ENCODE measurements around the gene TSPAN9. TPM values are rescaled to one million over a fixed set of nuclear protein-coding genes. Genes with fewer than 3 reads are reported as not detected.

TSPAN9 gene
- polyA plus RNA-seq, 1 of the 3 experiments (the other 2 are of a cell fraction): 34.9 TPM

GRCh38 chr12:3099146-3099545 is 22.0 kb downstream of the TSPAN9 start:
- no peak overlapping the region for H3K9ac ChIP-seq
- H3K4me3 ChIP-seq (ENCODE audit: low read depth in 2 of 2, low read length in 1 of 2): no peak overlapping the region
- H3K9me3 ChIP-seq: no peaks in the 10 kb centered on the region
- TF ChIP-seq TCF12 (IDR thresholded peaks at IDR 0.05) (no peak), IRF3 (IDR thresholded peaks at IDR 0.05; ENCODE audit: low read depth, low read length) (no peak), GABPA (IDR thresholded peaks at IDR 0.05; ENCODE audit: low read depth) (no peak), NRF1 (IDR thresholded peaks at IDR 0.05; ENCODE audit: low read depth, low read length) (no peak), REST (IDR thresholded peaks at IDR 0.05; ENCODE audit: low read depth, low read length) (no peak), ELF1 (IDR thresholded peaks at IDR 0.05) (no peak), SIN3A (IDR thresholded peaks at IDR 0.05; ENCODE audit: borderline replicate concordance, low read depth, low read length) (no peak), TAF1 (IDR thresholded peaks at IDR 0.05; ENCODE audit: borderline replicate concordance, low read depth, low read length) (no peak), CHD2 (IDR thresholded peaks at IDR 0.05; ENCODE audit: low read length, partially characterized antibody) (no peak), ZBTB33 (IDR thresholded peaks at IDR 0.05; ENCODE audit: borderline replicate concordance, low read depth) (no peak), FOXM1 (IDR thresholded peaks at IDR 0.05; ENCODE audit: low read depth) (no peak), RXRA (IDR thresholded peaks at IDR 0.05; ENCODE audit: borderline replicate concordance, low read depth) (no peak), GATA2 (CRISPR knock-in tag; IDR thresholded peaks at IDR 0.05) (no peak), TEAD4 (IDR thresholded peaks at IDR 0.05; ENCODE audit: borderline replicate concordance, insufficient read depth) (no peak), USF2 (IDR thresholded peaks at IDR 0.05; ENCODE audit: borderline replicate concordance, low read depth, low read length) (no peak), SMC3 (IDR thresholded peaks at IDR 0.05; ENCODE audit: low read depth, low read length) (no peak)
- ChIA-PET POLR2A (no interaction called here), CTCF (interaction anchor here (1.5 kb wide), 1 partner anchor 36 kb away, joined by 4 read pairs; no protein-coding TSS in a partner anchor)
- H3K4me1 ChIP-seq (ENCODE audit: control insufficient read depth in 1 of 2, insufficient read depth in 2 of 2, low read depth in 1 of 2, low read length in 1 of 2): peaks cover 9 to 34% of the 10 kb centered on the region in 2 experiments
- H3F3A ChIP-seq (replicated peaks; ENCODE audit: insufficient read depth): no peaks in the 10 kb centered on the region
- no peak overlapping the region for H3K4me2 ChIP-seq
- 92% methylated on average over 3 of the region's 3 CpGs for WGBS (ENCODE audit: low lambda C conversion rate)
- peaks cover 6% of the 10 kb centered on the region for H3K79me2 ChIP-seq (ENCODE audit: insufficient read depth)
- no peaks in the 10 kb centered on the region for H3K36me3 ChIP-seq (replicated peaks in 1 of 2; ENCODE audit: control insufficient read depth in 1 of 2, insufficient read depth in 2 of 2, low read length in 1 of 2)
- no peaks in the 10 kb centered on the region for H3K9me2 ChIP-seq
- no peaks in the 10 kb centered on the region; the same call in 1 of the 2 replicates for H4K20me1 ChIP-seq (ENCODE audit: insufficient read depth)
- no peak for DNase-seq
- no peaks in the 10 kb centered on the region for H3K27me3 ChIP-seq (ENCODE audit: insufficient read depth)
- no peak overlapping the region for H3K27ac ChIP-seq (ENCODE audit: low read depth in 2 of 2, low read length in 1 of 2)
- no peak overlapping the region for H2AFZ ChIP-seq (ENCODE audit: low read depth)

Data from SK-N-SH (cell line).